Neutrophil (primary cell): Measurements from ENCODE around the gene PPP2R5E.

ENCODE experiments used
- H3K27ac ChIP-seq: fragments of 200-600 bp; sonication (generic); 2 replicates; pipeline ENCODE4 v1.5.1; 2016; ENCODE audit warnings: mild to moderate bottlenecking, moderate library complexity
- H3K27me3 ChIP-seq: fragments of 200-600 bp; sonication (generic); 2 replicates; pipeline ENCODE4 v1.6.0; 2016; ENCODE audit warnings: mild to moderate bottlenecking
- H3K36me3 ChIP-seq: fragments of 200-600 bp; sonication (generic); 2 replicates; pipeline ENCODE4 v1.5.1; 2017
- H3K4me1 ChIP-seq, 2 experiments: fragments of 200-600 bp in 1 of 2; sonication (generic) in 1 of 2; 1 replicate in 1 of 2; 2 replicates in 1 of 2; pipeline versions ENCODE4 v1.5.1 to v1.6.1; 2013 to 2016; ENCODE audit warnings: low read depth in 1 of 2, low read length in 1 of 2, mild to moderate bottlenecking in 1 of 2, moderate library complexity in 1 of 2; ENCODE audit not compliant: control insufficient read depth in 1 of 2, insufficient read depth in 1 of 2
- H3K4me3 ChIP-seq, 2 experiments: fragments of 200-600 bp in 1 of 2; sonication (generic) in 1 of 2; 1 replicate in 1 of 2; 2 replicates in 1 of 2; pipeline ENCODE4 v1.5.1; 2013 to 2016; ENCODE audit warnings: low read depth in 1 of 2, low read length in 1 of 2, mild to moderate bottlenecking in 1 of 2, moderate library complexity in 1 of 2
- H3K9me3 ChIP-seq: fragments of 200-600 bp; sonication (generic); 2 replicates; pipeline ENCODE4 v1.5.1; 2016
- TF ChIP-seq, protein P1 (sequence below): fragments of 200-600 bp; sonication (generic); IDR thresholded peaks from 2 replicates; pipeline ENCODE4 v1.5.1; 2016; ENCODE audit warnings: antibody characterized with exemption

Gene PPP2R5E

DNA sequence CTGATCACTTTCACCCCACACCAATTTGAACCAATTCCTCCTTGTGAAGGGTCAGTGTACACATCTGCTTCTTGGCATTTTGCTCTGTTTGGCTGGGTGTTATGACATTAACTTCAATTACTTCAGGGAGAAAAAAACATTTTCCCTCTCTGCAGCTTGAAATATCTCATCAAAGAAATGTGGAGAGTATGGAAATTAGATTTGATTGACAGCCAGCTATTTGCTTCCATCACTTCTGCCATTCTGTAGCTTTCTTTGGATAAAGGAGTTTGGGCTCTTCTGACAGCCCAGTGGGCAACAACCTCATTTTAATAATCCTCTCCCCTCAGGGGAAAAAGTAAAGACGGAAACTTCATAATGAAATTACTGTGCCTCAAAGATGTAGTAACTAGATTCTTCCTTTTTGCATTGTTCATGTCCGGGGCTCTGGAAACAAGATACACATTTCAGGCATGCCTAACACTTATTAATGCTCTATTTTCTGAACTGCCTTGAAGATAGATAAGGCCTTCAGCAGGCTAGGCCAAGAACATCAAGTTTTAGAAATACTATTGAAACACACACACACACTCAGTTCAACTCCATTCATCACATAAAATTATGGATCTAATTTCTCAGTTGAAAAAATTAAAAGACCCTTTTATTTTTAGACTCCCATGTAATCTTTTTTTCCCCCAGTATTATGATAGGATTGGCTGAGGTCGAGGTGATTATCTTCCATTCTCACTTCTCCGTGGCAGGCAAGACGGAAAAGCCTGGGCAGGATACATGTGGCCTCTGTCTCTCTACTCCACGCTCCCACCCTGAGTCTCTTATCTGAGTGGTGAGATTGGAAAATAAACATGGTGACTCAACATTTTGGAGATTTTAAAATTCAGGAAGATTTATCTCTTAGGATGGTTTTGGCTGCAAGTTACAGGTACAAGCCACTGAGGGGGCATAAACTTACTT lies 214.1 kb downstream of the PPP2R5E start:
- no peak overlapping the region for H3K27ac ChIP-seq
- no peak overlapping the region for H3K4me3 ChIP-seq
- H3K4me1 ChIP-seq: no peaks in the 10 kb centered on the region
- no peaks in the 10 kb centered on the region for H3K36me3 ChIP-seq
- TF ChIP-seq, protein P1, sequence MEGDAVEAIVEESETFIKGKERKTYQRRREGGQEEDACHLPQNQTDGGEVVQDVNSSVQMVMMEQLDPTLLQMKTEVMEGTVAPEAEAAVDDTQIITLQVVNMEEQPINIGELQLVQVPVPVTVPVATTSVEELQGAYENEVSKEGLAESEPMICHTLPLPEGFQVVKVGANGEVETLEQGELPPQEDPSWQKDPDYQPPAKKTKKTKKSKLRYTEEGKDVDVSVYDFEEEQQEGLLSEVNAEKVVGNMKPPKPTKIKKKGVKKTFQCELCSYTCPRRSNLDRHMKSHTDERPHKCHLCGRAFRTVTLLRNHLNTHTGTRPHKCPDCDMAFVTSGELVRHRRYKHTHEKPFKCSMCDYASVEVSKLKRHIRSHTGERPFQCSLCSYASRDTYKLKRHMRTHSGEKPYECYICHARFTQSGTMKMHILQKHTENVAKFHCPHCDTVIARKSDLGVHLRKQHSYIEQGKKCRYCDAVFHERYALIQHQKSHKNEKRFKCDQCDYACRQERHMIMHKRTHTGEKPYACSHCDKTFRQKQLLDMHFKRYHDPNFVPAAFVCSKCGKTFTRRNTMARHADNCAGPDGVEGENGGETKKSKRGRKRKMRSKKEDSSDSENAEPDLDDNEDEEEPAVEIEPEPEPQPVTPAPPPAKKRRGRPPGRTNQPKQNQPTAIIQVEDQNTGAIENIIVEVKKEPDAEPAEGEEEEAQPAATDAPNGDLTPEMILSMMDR: no peak
- H3K27me3 ChIP-seq: no peaks in the 10 kb centered on the region
- no peaks in the 10 kb centered on the region for H3K9me3 ChIP-seq

DNA sequence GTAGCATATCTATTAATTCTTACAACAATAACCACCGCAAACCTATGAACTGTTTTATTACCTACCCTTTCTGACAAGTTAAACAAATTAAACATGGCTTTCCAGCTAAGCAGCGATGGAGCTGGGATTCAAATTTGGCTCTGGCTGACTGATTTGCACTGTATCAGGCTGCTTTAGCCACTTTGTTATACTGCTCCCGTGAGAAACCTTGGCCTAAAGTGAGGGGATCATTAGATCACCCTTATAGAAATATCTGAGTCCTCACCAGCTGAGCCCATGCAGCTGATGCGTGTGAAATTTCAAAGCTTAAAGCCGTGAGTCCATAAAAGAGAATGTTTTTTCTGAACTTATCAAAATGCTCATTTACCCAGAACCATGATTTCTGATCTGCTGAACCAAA lies 216.3 kb downstream of the PPP2R5E start:
- H3K4me1 ChIP-seq: no peaks in the 10 kb centered on the region
- no peak overlapping the region for H3K4me3 ChIP-seq
- TF ChIP-seq, protein P1: no peak
- H3K27me3 ChIP-seq: no peaks in the 10 kb centered on the region
- H3K9me3 ChIP-seq: no peaks in the 10 kb centered on the region
- H3K27ac ChIP-seq: no peak overlapping the region
- H3K36me3 ChIP-seq: no peaks in the 10 kb centered on the region

DNA sequence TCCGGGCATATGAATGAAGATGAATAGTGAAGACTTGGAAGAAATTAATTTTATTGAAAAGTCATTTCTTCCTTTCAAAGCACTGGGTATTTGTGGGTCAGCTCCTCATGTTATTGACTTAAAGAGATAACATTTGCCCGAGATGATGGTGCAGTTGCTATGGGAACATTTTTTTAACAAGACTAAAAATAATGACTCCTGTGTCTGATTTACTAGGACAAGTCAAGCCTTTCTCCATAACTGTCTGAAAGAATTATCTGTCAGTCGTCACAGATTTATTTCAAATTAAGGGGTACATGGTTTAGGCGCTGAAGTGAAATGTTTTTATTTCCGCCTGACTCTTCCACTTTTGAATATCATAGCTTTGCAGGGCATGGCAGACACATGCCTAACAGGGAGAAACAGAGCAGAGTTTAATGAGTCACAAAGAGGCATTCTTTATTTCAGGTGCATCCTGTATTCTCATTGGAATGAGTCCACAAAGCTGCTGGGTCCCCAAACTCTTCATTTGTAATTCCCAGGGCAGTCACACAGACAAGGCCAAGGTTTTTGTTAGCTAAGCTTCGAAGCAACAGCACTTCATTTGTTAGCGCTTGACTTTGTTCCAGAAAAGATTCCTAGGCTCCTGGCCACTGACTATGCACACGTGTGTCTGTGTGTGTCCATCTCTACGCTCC lies 220.1 kb downstream of the PPP2R5E start:
- Histone ChIP-seq H3K4me3 (no peak overlapping the region), H3K27me3 (no peaks in the 10 kb centered on the region), H3K27ac (no peak overlapping the region), H3K9me3 (no peaks in the 10 kb centered on the region), H3K4me1 (no peaks in the 10 kb centered on the region), H3K36me3 (no peaks in the 10 kb centered on the region)
- TF ChIP-seq, protein P1: no peak

DNA sequence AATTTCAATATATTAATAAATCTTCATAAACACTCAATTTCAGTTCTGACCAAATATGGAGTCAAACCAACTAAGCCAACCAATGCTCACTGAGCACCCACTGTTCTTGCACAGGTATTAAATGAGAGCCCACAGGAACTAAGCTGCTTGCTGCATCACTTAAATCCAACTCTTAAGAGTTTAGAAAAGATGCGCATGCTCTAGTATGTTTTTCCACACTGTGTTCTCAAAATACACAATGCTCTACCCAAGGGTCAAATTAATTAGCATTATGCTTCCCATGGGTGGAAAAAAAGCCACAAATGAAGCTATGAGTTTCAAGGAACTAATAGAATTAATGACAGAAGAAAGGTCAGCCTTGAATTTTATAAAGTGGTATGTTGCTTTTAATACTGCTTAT lies 220.7 kb downstream of the PPP2R5E start:
- TF ChIP-seq, protein P1: no peak
- Histone ChIP-seq H3K4me3 (no peak overlapping the region), H3K36me3 (no peaks in the 10 kb centered on the region), H3K9me3 (no peaks in the 10 kb centered on the region), H3K27me3 (no peaks in the 10 kb centered on the region), H3K27ac (no peak overlapping the region), H3K4me1 (no peaks in the 10 kb centered on the region)
